H1 (cell line): Measurements from ENCODE around the gene GBF1. TPM values are rescaled to one million over a fixed set of nuclear protein-coding genes. Genes with fewer than 3 reads are reported as not detected.

Source experiments
- CTCF ChIA-PET: fragments of 300-600 bp; sonication (Branson Sonifier 250); formaldehyde crosslinking; loops from one replicate; lab custom pipeline; 2021; ENCODE audit not compliant: partially characterized antibody; lab: Charles Lee
- POLR2A ChIA-PET: fragments of 300-600 bp; sonication (Branson Sonifier 250); formaldehyde crosslinking; loops from one replicate; lab custom pipeline; 2021; ENCODE audit warnings: inconsistent platforms; ENCODE audit not compliant: partially characterized antibody; lab: Charles Lee
- DNase-seq, 2 experiments: peaks; one replicate each; pipeline versions ENCODE4 v3.0.0 to v3.0.0-alpha.2; 2010 to 2022; ENCODE audit warnings: low spot score in 2 of 2, low read depth in 1 of 2, mixed read lengths in 1 of 2
- FAIRE-seq: peaks from 2 replicates; lab custom pipeline; 2011; peaks lifted over from hg19 to GRCh38; lab: Jason Lieb, UNC
- H2AFZ ChIP-seq: 2 replicates; pipeline ENCODE4 v1.8.1; 2012; ENCODE audit warnings: low read length, inconsistent platforms
- H2AK5ac ChIP-seq: 2 replicates; pipeline ENCODE4 v1.6.1; 2013; ENCODE audit warnings: low read depth, low read length
- H2BK120ac ChIP-seq: replicated peaks from 2 replicates; pipeline ENCODE3; 2013; ENCODE audit warnings: low read depth, low read length, inconsistent platforms
- H2BK12ac ChIP-seq: 2 replicates; pipeline ENCODE4 v1.6.1; 2013; ENCODE audit warnings: low read depth, low read length
- H2BK15ac ChIP-seq: 2 replicates; pipeline ENCODE4 v1.6.1; 2013; ENCODE audit warnings: low read length
- H2BK20ac ChIP-seq: 2 replicates; pipeline ENCODE4 v1.6.1; 2013; ENCODE audit warnings: low read length
- H2BK5ac ChIP-seq: 2 replicates; pipeline ENCODE4 v1.6.1; 2013; ENCODE audit warnings: low read depth, low read length
- H3K14ac ChIP-seq: 2 replicates; pipeline ENCODE4 v1.6.1; 2013; ENCODE audit warnings: inconsistent platforms; ENCODE audit not compliant: insufficient read length
- H3K18ac ChIP-seq: 2 replicates; pipeline ENCODE4 v1.6.1; 2013; ENCODE audit warnings: low read length; ENCODE audit errors: extremely low read depth
- H3K23ac ChIP-seq: 2 replicates; pipeline ENCODE4 v1.6.1; 2013; ENCODE audit warnings: inconsistent platforms; ENCODE audit not compliant: insufficient read length
- H3K23me2 ChIP-seq: 2 replicates; pipeline ENCODE4 v1.6.1; 2013; ENCODE audit warnings: low read depth, low read length
- H3K27ac ChIP-seq: 2 replicates; pipeline ENCODE4 v1.6.1; 2011; ENCODE audit warnings: low read depth, low read length, inconsistent platforms
- H3K27me3 ChIP-seq, 4 experiments: replicated peaks in 1 of 4; 1 replicate in 1 of 4; 2 replicates in 3 of 4; pipeline versions ENCODE4 v1.6.1 to v1.8.1; 2011 to 2013; ENCODE audit warnings: low read length in 3 of 4, mild to moderate bottlenecking in 3 of 4, inconsistent platforms in 2 of 4, mixed read lengths in 2 of 4, moderate library complexity in 1 of 4; ENCODE audit not compliant: control insufficient read depth in 3 of 4, insufficient read depth in 3 of 4; ENCODE audit errors: extremely low read depth in 1 of 4
- H3K36me3 ChIP-seq, 4 experiments: 2 replicates each; pipeline versions ENCODE4 v1.6.1 to v1.8.1; 2011 to 2013; ENCODE audit warnings: mild to moderate bottlenecking in 4 of 4, low read length in 3 of 4, moderate library complexity in 2 of 4, control low read depth in 1 of 4, inconsistent platforms in 1 of 4; ENCODE audit not compliant: insufficient read depth in 4 of 4, control insufficient read depth in 2 of 4
- H3K4ac ChIP-seq: replicated peaks from 2 replicates; pipeline ENCODE3; 2013; ENCODE audit warnings: low read length, low read depth, mixed read lengths, inconsistent platforms; ENCODE audit not compliant: insufficient read length
- H3K4me1 ChIP-seq, 4 experiments: replicated peaks in 1 of 4; 1 replicate in 1 of 4; 2 replicates in 3 of 4; pipeline versions ENCODE4 v1.6.1 to v1.8.1; 2011 to 2013; ENCODE audit warnings: low read length in 3 of 4, inconsistent platforms in 2 of 4, mixed read lengths in 1 of 4; ENCODE audit not compliant: insufficient read depth in 4 of 4, control insufficient read depth in 3 of 4
- H3K4me2 ChIP-seq, 2 experiments: 2 replicates each; pipeline versions ENCODE4 v1.6.1 to v1.8.1; 2011 to 2013; ENCODE audit warnings: low read depth in 2 of 2, low read length in 2 of 2, control low read depth in 1 of 2, inconsistent platforms in 1 of 2, mild to moderate bottlenecking in 1 of 2; ENCODE audit not compliant: insufficient read depth in 1 of 2
- H3K4me3 ChIP-seq, 4 experiments: fragments of 200-600, 300-600 bp in 1 of 4; sonication (generic), shearing (Covaris generic), sonication (Bioruptor Twin) in 1 of 4; 2 replicates each; pipeline versions ENCODE4 v1.5.1 to v1.8.1; 2011 to 2016; ENCODE audit warnings: low read length in 4 of 4, low read depth in 3 of 4, control low read depth in 2 of 4, inconsistent platforms in 2 of 4, mild to moderate bottlenecking in 2 of 4, mixed read lengths in 1 of 4, moderate library complexity in 1 of 4; ENCODE audit not compliant: insufficient read depth in 2 of 4; ENCODE audit errors: extremely low read depth in 1 of 4
- H3K56ac ChIP-seq: replicated peaks from 2 replicates; pipeline ENCODE3; 2013; ENCODE audit warnings: low read depth, mild to moderate bottlenecking, mixed read lengths, low read length, inconsistent platforms; ENCODE audit not compliant: insufficient read length
- H3K79me1 ChIP-seq: 2 replicates; pipeline ENCODE4 v1.6.1; 2013; ENCODE audit warnings: low read depth, low read length, control low read depth
- H3K79me2 ChIP-seq, 2 experiments: 2 replicates each; pipeline versions ENCODE4 v1.6.1 to v1.8.1; 2012 to 2013; ENCODE audit warnings: low read length in 2 of 2, mild to moderate bottlenecking in 2 of 2, inconsistent platforms in 1 of 2; ENCODE audit not compliant: insufficient read depth in 2 of 2, control insufficient read depth in 1 of 2
- H3K9ac ChIP-seq, 4 experiments: replicated peaks in 1 of 4; 1 replicate in 1 of 4; 2 replicates in 3 of 4; pipeline versions ENCODE4 v1.6.1 to v1.8.1; 2011 to 2013; ENCODE audit warnings: low read depth in 3 of 4, low read length in 3 of 4, control low read depth in 2 of 4, mild to moderate bottlenecking in 2 of 4, moderate library complexity in 2 of 4, inconsistent platforms in 1 of 4; ENCODE audit errors: extremely low read depth in 1 of 4
- H3K9me3 ChIP-seq, 2 experiments: 2 replicates each; pipeline versions ENCODE4 v1.6.1 to v1.8.1; 2012 to 2013; ENCODE audit warnings: mild to moderate bottlenecking in 2 of 2, moderate library complexity in 2 of 2, control low read depth in 1 of 2, inconsistent platforms in 1 of 2, low read depth in 1 of 2, low read length in 1 of 2, mixed read lengths in 1 of 2; ENCODE audit not compliant: insufficient read depth in 2 of 2
- H4K20me1 ChIP-seq, 2 experiments: replicated peaks in 1 of 2; 2 replicates each; pipeline versions ENCODE3 to v1.8.1; 2011 to 2013; ENCODE audit warnings: inconsistent platforms in 2 of 2, low read length in 2 of 2, mild to moderate bottlenecking in 1 of 2; ENCODE audit not compliant: insufficient read depth in 2 of 2, control insufficient read depth in 1 of 2
- H4K5ac ChIP-seq: 2 replicates; pipeline ENCODE4 v1.6.1; 2013; ENCODE audit warnings: low read length, low read depth, mixed read lengths, inconsistent platforms; ENCODE audit not compliant: insufficient read length
- H4K8ac ChIP-seq: 2 replicates; pipeline ENCODE4 v1.8.0; 2013; ENCODE audit warnings: mild to moderate bottlenecking, moderate library complexity, low read length, inconsistent platforms; ENCODE audit not compliant: insufficient read depth; ENCODE audit errors: extremely low read depth
- H4K91ac ChIP-seq: replicated peaks from 2 replicates; pipeline ENCODE3; 2013; ENCODE audit warnings: low read length, mixed read lengths, inconsistent platforms; ENCODE audit not compliant: insufficient read length
- EP300 ChIP-seq, 2 experiments: IDR thresholded peaks; 1 replicate in 1 of 2; 2 replicates in 1 of 2; pipeline ENCODE4 v1.6.1; 2011 to 2012; ENCODE audit warnings: low read depth in 2 of 2, low read length in 2 of 2, mild to moderate bottlenecking in 2 of 2, borderline replicate concordance in 1 of 2, inconsistent platforms in 1 of 2, moderate library complexity in 1 of 2
- KDM4A ChIP-seq: IDR thresholded peaks from one replicate; pipeline ENCODE4 v1.7.1; 2012; ENCODE audit warnings: low read depth, mild to moderate bottlenecking, moderate library complexity, low read length, inconsistent platforms; ENCODE audit not compliant: severe bottlenecking
- SRF ChIP-seq: IDR thresholded peaks from 2 replicates; pipeline ENCODE4 v1.6.1; 2011; ENCODE audit warnings: mild to moderate bottlenecking, low read depth, low read length, moderate library complexity
- WGBS, 2 experiments: shearing (Covaris generic) in 1 of 2; methylation state at CpG; one replicate each; pipeline versions ENCODE4 v1.1.6 to v1.1.7; 2013 to 2015; ENCODE audit warnings: low lambda C conversion rate in 2 of 2, mixed read lengths in 2 of 2, inconsistent platforms in 1 of 2, low coverage in 1 of 2, missing lambda C conversion rate in 1 of 2; ENCODE audit not compliant: insufficient replicate concordance in 2 of 2, insufficient coverage in 1 of 2, insufficient read length in 1 of 2; ENCODE audit errors: extremely low coverage in 1 of 2, missing lambda C conversion rate in 1 of 2; 5-methylcytosine and 5-hydroxymethylcytosine counted together
- polyA plus RNA-seq, 7 experiments: library from polyadenylated mRNA; depleted of rRNA in 3 of 7; stranded (reverse) in 5 of 7; unstranded in 2 of 7; fragments of >200 nt in 5 of 7; fragments of 200-250 nt in 2 of 7; gene quantifications; 1 replicate in 5 of 7; 2 replicates in 1 of 7; 4 replicates in 1 of 7; pipeline versions ENCODE4 v1.2.1 to v1.2.3, GENCODE V29; 2011 to 2013; ENCODE audit warnings: missing spikeins in 2 of 7, mixed read lengths in 2 of 7
- total RNA-seq: library from RNA; stranded (reverse); fragmentation: NEBNext Ultra II Directional; extraction: Animal tissue kit (Norgen Biotek cat#: 25700); gene quantifications from 2 replicates; pipeline ENCODE4 v1.2.1, GENCODE V29; 2021

GBF1 gene
- total and polyA plus RNA-seq, 2 of the 8 experiments (the other 6 are each of a cell fraction or from before 2014, with no cell fraction given), result 11.0 to 25.5 TPM

DNA sequence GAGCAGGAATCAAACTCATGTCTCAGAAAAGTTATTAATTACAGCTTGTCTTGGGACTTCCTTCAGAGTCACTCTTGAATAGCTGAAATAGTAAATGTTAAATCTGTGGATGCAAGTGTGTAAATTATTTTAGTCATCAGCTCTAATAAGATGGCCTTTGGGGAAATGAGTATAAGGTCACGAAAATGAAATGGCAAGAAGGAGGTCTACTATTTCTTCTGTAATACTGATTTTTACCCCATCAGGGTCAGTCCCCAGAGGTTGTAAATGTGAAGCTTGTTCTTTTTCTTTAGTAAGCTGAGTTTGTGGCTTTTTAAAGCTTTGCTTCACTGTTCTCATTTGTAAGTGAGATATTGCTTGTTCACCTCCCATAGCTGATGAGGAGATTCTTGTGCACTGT, 63.9 kb downstream of the GBF1 start:
- DNase-seq, result no peak
- H3K9ac ChIP-seq, result no peak overlapping the region
- H3K14ac ChIP-seq, result no peak overlapping the region
- H3K4me2 ChIP-seq, result no peak overlapping the region
- H3K27ac ChIP-seq, result no peak overlapping the region
- no peak overlapping the region for H2BK12ac ChIP-seq
- ChIA-PET POLR2A (interaction anchor here (1.3 kb wide), 1 partner anchor 177 kb away, joined by 3 read pairs; no protein-coding TSS in a partner anchor), CTCF (interaction anchor here (0.9 to 1.4 kb wide), 5 partner anchors 9 to 138 kb away, joined by 3 to 7 read pairs (median 4); no protein-coding TSS in a partner anchor)
- H3K9me3 ChIP-seq, result no peaks in the 10 kb centered on the region
- H2AFZ ChIP-seq, result no peak overlapping the region
- no peak overlapping the region for H3K23ac ChIP-seq
- H4K5ac ChIP-seq, result no peak overlapping the region
- H3K79me2 ChIP-seq, result peaks cover 0 to 4% of the 10 kb centered on the region in 2 experiments; a peak in 1 of 4 replicates
- H3K36me3 ChIP-seq, result no peaks in the 10 kb centered on the region
- 85% methylated on average over 1 of the region's 1 CpG; no CpG with 5 or more reads in 1 of the 2 experiments for WGBS, 2 experiments
- no peak overlapping the region for H4K8ac ChIP-seq
- no peak overlapping the region for H2BK20ac ChIP-seq
- H3K4ac ChIP-seq, result no peak overlapping the region
- no peak overlapping the region for H3K4me3 ChIP-seq
- H2AK5ac ChIP-seq, result no peak overlapping the region
- no peak overlapping the region for H3K18ac ChIP-seq
- H3K27me3 ChIP-seq, result no peaks in the 10 kb centered on the region
- no peak overlapping the region for H2BK120ac ChIP-seq
- H4K20me1 ChIP-seq, result peaks cover 2 to 3% of the 10 kb centered on the region in 2 experiments
- no peak overlapping the region for H4K91ac ChIP-seq
- no peak overlapping the region for H3K56ac ChIP-seq
- H3K4me1 ChIP-seq, result peaks cover 0 to 3% (median 0%) of the 10 kb centered on the region in 4 experiments; a peak in 1 of 7 replicates
- no peak for FAIRE-seq
- H2BK5ac ChIP-seq, result no peak overlapping the region
- H2BK15ac ChIP-seq, result no peak overlapping the region
- H3K23me2 ChIP-seq, result no peaks in the 10 kb centered on the region
- no peaks in the 10 kb centered on the region for H3K79me1 ChIP-seq
- TF ChIP-seq KDM4A (no peak), SRF (no peak), EP300 (IDR thresholded peaks at IDR 0.05; ENCODE audit: borderline replicate concordance in 1 of 2, low read depth in 2 of 2, low read length in 2 of 2) (no peak)
